GM20000 (cell line): ENCODE results near the gene MSRB2.
"Not testable (repeated sequence)": the region's sequence is repeated elsewhere in the genome, so short reads cannot be mapped to it uniquely, and the experiment has no call there.

Experiments
- DNase-seq: peaks from one replicate; pipeline ENCODE4 v3.0.0; 2012; ENCODE audit warnings: low spot score
- CTCF ChIP-seq: IDR thresholded peaks from 2 replicates; pipeline ENCODE4 v1.5.1; 2012; ENCODE audit warnings: mild to moderate bottlenecking, control low read depth; ENCODE audit errors: extremely low read depth, missing control alignments

Gene MSRB2

DNA sequence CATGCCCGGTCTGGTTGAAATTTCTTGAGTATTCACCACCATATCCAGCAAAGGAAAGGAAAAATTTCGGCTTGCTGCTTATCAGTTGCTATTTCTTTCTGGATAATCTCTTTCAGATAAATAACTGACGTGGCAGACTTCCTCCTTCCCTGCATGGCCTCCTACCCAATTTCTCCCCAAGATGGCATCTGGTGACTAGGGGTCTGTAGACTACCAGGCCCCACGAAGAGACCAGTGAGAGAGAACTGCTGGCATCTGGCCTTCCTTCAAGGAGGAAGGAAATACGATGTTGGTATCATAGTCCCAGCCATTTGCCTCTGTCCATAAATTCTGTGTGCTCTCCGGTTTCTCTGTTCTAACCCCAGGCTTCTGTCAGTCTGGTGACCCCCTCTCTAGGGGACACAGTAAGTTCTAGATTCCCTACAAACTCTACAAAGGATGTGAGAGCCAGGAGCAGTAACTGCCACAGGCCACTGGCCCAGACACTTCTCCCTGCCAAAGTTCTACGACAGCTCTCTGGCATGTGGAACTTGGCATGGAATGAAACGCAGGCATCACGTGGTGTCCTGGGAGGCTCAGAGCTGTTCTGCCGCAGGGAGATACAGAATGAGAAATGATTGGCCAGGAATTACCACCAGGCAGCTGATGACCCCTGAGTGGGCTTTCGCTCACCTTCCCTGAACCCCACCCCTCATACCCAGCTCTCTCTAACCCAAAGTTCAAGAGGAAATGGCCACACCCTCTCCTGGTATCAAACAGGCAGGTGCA lies 30.0 kb upstream of the MSRB2 start:
- TF ChIP-seq CTCF, result no peak
- no peak for DNase-seq

- no peak for DNase-seq
- no peak for TF ChIP-seq CTCF
These were observed 28.0 kb upstream of the MSRB2 start for GRCh38 chr10:23067337-23067736.

GRCh38 chr10:23067939-23068775 lies 27.2 kb upstream of the MSRB2 start:
- peak; percentile 65 for DNase-seq
- peak; percentile 80 for TF ChIP-seq CTCF

- no peak for DNase-seq
- TF ChIP-seq CTCF, result peak; percentile 14
These were observed 26.2 kb upstream of the MSRB2 start for GRCh38 chr10:23069019-23069815.

GRCh38 chr10:23070092-23070912 lies 25.1 kb upstream of the MSRB2 start:
- DNase-seq, result not testable (repeated sequence)

DNA sequence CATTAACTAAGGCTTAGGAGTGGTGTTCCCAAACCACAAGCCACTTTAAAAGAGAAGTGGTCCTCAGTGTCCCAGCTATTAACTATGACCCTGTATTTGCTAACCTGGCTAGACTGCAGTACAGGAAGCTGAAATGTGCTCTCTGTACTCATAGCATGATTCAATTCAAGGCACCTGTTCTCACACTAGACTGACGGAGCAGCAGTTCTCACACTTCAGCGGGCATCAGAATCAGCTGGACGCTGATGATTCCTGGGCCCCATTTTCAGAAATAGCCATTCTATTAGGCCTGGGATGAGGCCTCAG lies 24.5 kb upstream of the MSRB2 start:
- DNase-seq, result no peak
- TF ChIP-seq CTCF, result no peak

DNA sequence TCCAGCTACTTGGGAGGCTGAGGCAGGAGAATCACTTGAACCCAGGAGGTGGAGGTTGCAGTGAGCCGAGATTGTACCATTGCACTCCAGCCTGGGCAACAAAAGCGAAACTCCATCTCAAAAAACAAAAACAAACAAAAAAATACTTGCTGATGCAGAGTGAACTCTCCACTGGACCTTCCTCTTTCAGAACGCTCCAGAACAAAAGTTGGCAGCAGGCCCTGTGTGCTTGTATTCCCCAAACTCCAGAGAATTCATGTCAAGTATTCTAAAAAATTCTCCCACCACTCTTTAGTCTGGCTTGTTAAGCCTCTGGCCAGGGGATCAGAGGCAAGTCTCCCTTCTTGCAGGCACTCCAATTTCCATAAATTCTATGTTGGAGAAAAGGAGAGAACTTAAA lies 22.8 kb upstream of the MSRB2 start:
- DNase-seq, result not testable (repeated sequence)
